Right renal cortex interstitium (tissue), 3 donors: ENCODE results near the gene MAK. TPM values are rescaled to one million over a fixed set of nuclear protein-coding genes. Genes with fewer than 3 reads are reported as not detected.
"Not testable (repeated sequence)": the region's sequence is repeated elsewhere in the genome, so short reads cannot be mapped to it uniquely, and the experiment has no call there.

ENCODE experiments used
- DNase-seq, 3 donors: peaks; one replicate each; pipeline ENCODE4 v3.0.0-alpha.2; 2013; ENCODE audit warnings: low read depth in 3 of 3, low spot score in 2 of 3
- polyA plus RNA-seq, 3 donors: library from polyadenylated mRNA; unstranded; fragments of 120-200 nt; gene quantifications; one replicate each; pipeline ENCODE4 v1.2.1, GENCODE V29; 2013; ENCODE audit not compliant: insufficient read length in 3 of 3

MAK gene, protein sequence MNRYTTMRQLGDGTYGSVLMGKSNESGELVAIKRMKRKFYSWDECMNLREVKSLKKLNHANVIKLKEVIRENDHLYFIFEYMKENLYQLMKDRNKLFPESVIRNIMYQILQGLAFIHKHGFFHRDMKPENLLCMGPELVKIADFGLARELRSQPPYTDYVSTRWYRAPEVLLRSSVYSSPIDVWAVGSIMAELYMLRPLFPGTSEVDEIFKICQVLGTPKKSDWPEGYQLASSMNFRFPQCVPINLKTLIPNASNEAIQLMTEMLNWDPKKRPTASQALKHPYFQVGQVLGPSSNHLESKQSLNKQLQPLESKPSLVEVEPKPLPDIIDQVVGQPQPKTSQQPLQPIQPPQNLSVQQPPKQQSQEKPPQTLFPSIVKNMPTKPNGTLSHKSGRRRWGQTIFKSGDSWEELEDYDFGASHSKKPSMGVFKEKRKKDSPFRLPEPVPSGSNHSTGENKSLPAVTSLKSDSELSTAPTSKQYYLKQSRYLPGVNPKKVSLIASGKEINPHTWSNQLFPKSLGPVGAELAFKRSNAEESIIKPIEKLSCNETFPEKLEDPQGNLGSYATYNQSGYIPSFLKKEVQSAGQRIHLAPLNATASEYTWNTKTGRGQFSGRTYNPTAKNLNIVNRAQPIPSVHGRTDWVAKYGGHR
- 1 to 10 TPM; 1.2 to 1.8 (median 1.4) TPM for polyA plus RNA-seq

GRCh38 chr6:10837995-10838793 lies at the start of gene MAK:
MAK (minus strand) TSS chr6:10838539; CDS start chr6:10830648, 7,891 bp downstream.
- DNase-seq: peak; percentile 87 to 88 (median 88)

DNA sequence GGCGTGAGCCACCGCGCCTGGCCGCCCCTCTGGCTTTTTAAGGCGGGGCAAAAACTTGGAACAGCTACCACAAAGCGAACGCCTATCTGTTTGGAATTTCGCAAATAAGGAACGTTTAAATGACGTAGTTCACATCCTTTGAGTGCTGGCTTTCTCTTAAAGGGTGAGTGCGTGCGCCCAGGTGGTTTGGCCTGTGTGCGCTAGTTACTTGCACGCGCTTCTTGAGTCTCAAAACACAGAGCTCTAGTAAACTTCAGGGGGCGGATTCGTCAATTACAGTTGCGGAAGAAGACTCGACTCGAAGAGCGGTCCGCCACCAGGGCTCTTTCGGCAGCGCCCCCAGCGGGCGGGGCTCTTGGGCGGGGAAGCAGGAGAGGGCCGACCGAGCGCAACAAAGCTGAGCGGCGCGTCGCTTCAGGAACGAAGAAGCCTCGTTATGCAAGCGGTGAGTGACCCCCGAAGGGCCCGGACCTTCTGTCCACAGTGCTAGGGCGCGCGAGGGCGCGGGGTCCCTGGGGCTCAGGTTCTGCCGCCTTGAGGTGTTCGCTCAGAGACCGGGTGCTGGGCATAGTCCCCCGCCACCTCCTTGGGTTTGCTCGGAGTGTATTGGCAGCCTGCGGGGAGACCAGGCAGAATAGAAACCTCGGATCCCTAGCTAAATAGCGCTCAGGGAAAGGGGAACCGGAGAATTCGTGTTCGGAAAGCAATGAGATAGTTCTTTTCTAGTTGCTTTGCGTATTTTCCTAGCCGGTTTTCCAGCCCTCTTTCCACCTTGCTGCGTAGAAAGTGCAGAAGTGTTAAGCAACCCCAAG lies 48.6 kb upstream of the MAK start, which contains the start of gene SYCP2L:
TSS of gene SYCP2L (plus strand) at position 362 of the 812 bp plus-strand sequence. CDS start at position 437, 75 bp downstream.
- peak in 1 of 3 donors; percentile 61 for DNase-seq

DNA sequence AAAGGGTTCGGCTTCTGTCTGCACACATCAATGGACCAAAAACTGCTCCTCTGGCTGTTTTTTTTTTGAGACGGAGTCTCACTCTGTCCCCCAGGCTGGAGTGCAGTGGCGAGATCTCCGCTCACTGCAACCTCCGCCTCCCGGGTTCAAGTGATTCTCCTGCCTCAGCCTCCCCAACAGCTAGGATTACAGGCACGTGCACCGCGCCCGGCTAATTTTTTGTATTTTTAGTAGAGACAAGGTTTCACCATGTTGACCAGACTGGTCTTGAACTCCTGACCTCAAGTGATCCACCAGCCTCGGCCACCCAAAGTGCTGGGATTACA lies 48.0 kb upstream of the MAK start:
- DNase-seq: not testable (repeated sequence)

GRCh38 chr6:10884245-10884972 lies 46.1 kb upstream of the MAK start:
- peak in 1 of 3 donors; percentile 18 for DNase-seq

DNA sequence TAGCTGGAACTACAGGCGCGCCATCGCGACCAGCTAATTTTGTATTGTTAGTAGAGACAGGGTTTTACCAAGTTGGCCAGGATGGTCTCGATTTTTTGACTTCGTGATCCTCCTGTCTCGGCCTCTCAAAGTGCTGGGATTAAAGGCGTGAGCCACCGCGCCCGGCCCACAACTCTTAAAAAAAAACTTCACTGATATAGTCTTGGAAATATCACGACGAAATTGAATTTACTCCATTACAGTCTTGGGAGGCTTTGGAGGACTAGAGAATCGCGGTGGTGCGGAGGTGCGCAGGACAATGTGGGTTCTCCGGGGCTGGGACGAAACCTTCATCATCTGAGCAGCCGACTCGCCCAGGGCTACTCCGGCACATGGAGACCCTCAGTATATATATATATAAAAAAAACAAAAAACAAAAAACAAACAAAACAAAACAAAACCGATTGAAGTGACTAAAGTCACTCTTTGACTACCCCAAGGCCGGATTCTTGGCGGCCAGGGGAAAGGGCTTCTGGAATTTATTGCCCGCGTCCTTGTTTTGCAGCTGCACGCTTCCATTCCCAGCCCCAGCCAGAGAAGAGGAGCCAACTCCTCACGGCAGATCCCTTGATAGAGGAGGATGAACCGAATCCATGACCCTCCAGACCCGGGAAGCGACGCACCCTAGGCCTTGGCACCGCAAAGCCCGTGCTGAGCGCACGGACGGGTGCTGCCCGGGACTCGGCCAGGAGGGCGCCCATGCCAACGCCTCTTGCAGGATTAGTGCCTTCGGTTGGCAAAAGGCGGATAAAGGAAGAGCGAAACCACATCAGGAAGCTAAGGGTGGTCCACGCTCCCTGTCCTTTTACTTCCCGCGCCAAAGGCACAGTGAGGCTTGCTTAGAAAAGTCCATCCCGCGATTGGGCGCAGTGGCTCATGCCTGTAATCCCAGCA lies 45.2 kb upstream of the MAK start:
- DNase-seq: peak in 1 of 3 donors; percentile 8

- no peak for DNase-seq
Observed at GRCh38 chr6:10882657-10883171, 44.4 kb upstream of the MAK start.

DNA sequence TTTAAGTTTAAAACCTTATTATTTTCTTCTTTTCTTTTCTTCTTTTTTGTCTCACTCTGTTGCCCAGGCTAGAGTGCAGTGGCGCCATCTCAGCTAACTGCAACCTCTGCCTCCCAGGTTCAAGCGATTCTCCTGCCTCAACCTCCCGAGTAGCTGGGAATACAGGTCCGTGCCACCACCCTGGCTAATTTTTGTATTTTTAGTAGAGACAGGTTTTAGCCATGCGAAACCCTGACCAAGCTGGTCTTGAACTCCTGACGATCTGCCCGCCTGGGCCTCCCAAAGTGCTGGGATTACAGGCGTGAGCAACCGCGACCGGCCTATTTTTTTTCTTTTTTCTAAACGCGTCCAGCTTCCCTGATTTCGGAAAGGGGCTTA lies 43.9 kb upstream of the MAK start:
- not testable (repeated sequence) for DNase-seq

- DNase-seq: no peak
Observed at GRCh38 chr6:10880366-10880765, 42.0 kb upstream of the MAK start.

DNA sequence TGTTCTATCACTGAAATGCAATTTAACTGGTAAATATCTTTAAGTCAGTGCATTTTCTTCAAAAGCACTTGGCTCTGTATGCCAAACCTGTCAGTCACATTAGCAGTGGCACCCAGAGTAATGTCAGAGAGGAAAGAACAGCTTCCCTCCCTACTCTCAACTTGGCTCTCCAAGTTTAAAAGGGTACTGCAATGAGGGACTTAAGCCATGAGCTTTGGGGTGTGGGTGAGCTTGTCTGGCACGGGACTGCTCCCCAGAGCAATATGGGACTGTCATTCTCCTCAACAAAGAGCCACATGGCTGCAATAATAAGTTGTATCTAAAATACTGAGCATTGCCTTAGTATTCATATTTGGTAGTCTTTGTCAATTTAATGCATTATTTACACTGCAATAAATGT lies 39.5 kb upstream of the MAK start:
- DNase-seq: no peak

DNA sequence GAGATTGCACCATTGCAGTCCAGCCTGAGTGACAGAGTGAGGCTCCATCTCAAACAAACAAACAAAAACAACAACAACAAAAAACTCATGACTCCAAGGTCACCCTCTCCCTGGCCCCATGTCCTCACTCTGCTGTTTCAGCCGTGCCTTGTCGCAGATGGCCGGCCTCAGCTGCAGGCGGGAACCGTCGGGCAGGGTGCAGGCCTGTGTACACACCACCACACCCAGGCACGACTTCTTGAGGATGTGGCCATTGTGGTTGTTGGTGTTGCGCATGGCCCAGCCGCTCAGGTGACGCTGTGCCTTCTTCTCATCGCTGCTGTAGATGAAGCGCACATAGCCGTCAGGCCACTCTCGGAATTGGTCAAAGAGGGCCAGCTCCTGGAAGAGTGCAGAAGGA lies 38.7 kb upstream of the MAK start:
- DNase-seq: no peak

GRCh38 chr6:10875026-10875425 lies 36.7 kb upstream of the MAK start:
- no peak for DNase-seq

DNA sequence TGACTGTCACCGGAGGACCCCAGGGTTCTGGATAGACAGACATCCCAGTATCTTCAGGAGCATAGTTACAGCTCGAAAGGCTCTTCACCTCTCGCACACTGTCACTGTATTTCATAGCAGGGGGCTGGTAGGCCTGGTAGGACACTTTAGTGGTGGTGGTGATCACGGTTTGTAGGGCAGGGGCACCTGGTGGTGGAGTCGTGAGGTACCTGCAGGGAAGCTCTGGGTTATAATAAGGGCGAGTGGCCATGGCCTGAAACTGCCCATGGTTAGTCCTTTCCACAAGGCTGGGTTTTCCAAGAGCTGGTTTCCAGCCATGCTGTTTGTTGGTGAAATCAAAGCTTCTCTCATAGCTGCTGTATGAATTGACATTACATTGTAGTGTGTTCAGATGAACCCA lies 35.9 kb upstream of the MAK start:
- DNase-seq: no peak

GRCh38 chr6:10873374-10873773 lies 35.0 kb upstream of the MAK start:
- no peak for DNase-seq

GRCh38 chr6:10867952-10868351 lies 29.6 kb upstream of the MAK start:
- DNase-seq: no peak

GRCh38 chr6:10866709-10867108 lies 28.4 kb upstream of the MAK start:
- DNase-seq: not testable (repeated sequence)

DNA sequence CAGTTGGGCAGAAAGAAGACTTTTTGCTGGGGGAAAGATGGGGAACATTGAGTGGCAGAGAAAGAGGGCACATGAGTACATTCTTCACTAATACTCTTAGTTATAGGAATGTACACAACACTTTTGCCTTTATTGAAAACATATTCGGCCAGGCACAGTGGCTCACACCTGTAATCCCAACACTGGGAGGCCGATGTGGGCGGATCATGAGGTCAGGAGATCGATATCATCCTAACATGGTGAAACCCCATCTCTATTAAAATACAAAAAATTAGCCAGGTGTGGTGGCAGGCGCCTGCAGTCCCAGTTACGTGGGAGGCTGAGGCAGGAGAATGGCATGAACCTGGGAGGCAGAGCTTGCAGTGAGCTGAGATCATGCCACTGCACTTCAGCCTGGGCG lies 24.7 kb upstream of the MAK start:
- DNase-seq: not testable (repeated sequence)

GRCh38 chr6:10862361-10862760 lies 24.0 kb upstream of the MAK start:
- no peak for DNase-seq

DNA sequence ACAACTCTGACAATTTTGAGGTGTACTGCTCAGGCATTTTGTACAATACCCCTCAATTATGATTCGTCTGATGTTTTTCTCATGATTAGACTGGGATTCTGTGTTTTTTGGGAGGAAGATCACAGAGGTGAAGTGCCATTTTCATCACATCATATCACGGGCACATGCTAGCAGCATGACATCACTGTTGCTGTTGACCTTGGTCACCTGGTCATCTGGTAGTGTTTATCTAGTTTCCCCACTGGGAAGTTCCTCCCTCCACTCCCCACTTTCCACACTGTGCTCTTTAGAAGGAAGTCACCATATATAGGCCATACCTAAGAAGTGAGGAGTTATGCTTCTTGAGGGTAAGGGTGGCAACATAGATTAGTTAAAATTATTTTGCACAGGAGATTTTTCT lies 22.7 kb upstream of the MAK start:
- DNase-seq: no peak
